Glomerular endothelial cell (primary cell): Measurements from ENCODE around the gene ARHGEF7. TPM values are rescaled to one million over a fixed set of nuclear protein-coding genes. Genes with fewer than 3 reads are reported as not detected.
"Not testable (repeated sequence)": the region's sequence is repeated elsewhere in the genome, so short reads cannot be mapped to it uniquely, and the experiment has no call there.

ENCODE experiments used
- DNase-seq: peaks from one replicate; pipeline ENCODE4 v3.0.0-alpha.2; 2011; ENCODE audit warnings: low read depth, low spot score; ENCODE audit errors: extremely low read depth
- total RNA-seq: library from RNA; depleted of rRNA; stranded (reverse); fragments of >200 nt; gene quantifications from 2 replicates; pipeline ENCODE4 v1.2.3, GENCODE V29; 2015

ARHGEF7 gene
- total RNA-seq: 158 and 197 TPM in 2 replicates

- no peak for DNase-seq
Observed at GRCh38 chr13:111115061-111115964, at the start of gene ARHGEF7. Gene ARHGEF7 (plus strand): TSS chr13:111115310. CDS start chr13:111115527, 217 bp downstream.

GRCh38 chr13:111065698-111066097, 49.4 kb upstream of the ARHGEF7 start:
- DNase-seq: no peak

- no peak for DNase-seq
Observed at GRCh38 chr13:111066544-111066943, 48.6 kb upstream of the ARHGEF7 start.

- DNase-seq: no peak
Observed at GRCh38 chr13:111068009-111068350, 47.1 kb upstream of the ARHGEF7 start.

GRCh38 chr13:111071120-111071519, 44.0 kb upstream of the ARHGEF7 start:
- not testable (repeated sequence) for DNase-seq

- DNase-seq: not testable (repeated sequence)
Observed at GRCh38 chr13:111071526-111071925, 43.6 kb upstream of the ARHGEF7 start.

- no peak for DNase-seq
Observed at GRCh38 chr13:111074826-111075225, 40.3 kb upstream of the ARHGEF7 start.

- DNase-seq: no peak
Observed at GRCh38 chr13:111076155-111077013, 38.7 kb upstream of the ARHGEF7 start.

- no peak for DNase-seq
Observed at GRCh38 chr13:111079375-111079774, 35.7 kb upstream of the ARHGEF7 start.

GRCh38 chr13:111080642-111081041, 34.5 kb upstream of the ARHGEF7 start:
- DNase-seq: no peak

- DNase-seq: no peak
Observed at GRCh38 chr13:111082240-111082639, 32.9 kb upstream of the ARHGEF7 start.

GRCh38 chr13:111082769-111083168, 32.3 kb upstream of the ARHGEF7 start:
- not testable (repeated sequence) for DNase-seq

GRCh38 chr13:111083693-111084092, 31.4 kb upstream of the ARHGEF7 start:
- DNase-seq: not testable (repeated sequence)

GRCh38 chr13:111090169-111090568, 24.9 kb upstream of the ARHGEF7 start:
- no peak for DNase-seq

- DNase-seq: no peak
Observed at GRCh38 chr13:111092685-111093084, 22.4 kb upstream of the ARHGEF7 start.

- no peak for DNase-seq
Observed at GRCh38 chr13:111093136-111093535, 22.0 kb upstream of the ARHGEF7 start.

- DNase-seq: no peak
Observed at GRCh38 chr13:111093634-111094033, 21.5 kb upstream of the ARHGEF7 start.

- DNase-seq: no peak
Observed at GRCh38 chr13:111095031-111095840, 19.9 kb upstream of the ARHGEF7 start.

GRCh38 chr13:111095911-111096501, 19.1 kb upstream of the ARHGEF7 start:
- no peak for DNase-seq

GRCh38 chr13:111099290-111099689, 15.8 kb upstream of the ARHGEF7 start:
- DNase-seq: no peak
